Stimulated activated CD8-positive, alpha-beta memory T cell treated with anti-CD3 and anti-CD28 coated beads, Interleukin-4, amount 100 ng/mL, for 4 hours (primary cell): ENCODE results near the gene MITF.

Experiments used
- DNase-seq, 2 donors: peaks; one replicate each; pipeline ENCODE4 v3.0.0-alpha.2; 2020; ENCODE audit warnings: low read depth in 2 of 2, low spot score in 1 of 2

Gene MITF

GRCh38 chr3:69830147-69830546 is 90.9 kb downstream of the MITF start:
- no peak for DNase-seq

- DNase-seq: no peak
These were observed 92.5 kb downstream of the MITF start for GRCh38 chr3:69831737-69832136.

- no peak for DNase-seq
These were observed 94.3 kb downstream of the MITF start for GRCh38 chr3:69833591-69833990.

- DNase-seq: no peak
These were observed 99.0 kb downstream of the MITF start for GRCh38 chr3:69838217-69838616.

GRCh38 chr3:69838696-69839515 is 99.6 kb downstream of the MITF start:
- DNase-seq: no peak

GRCh38 chr3:69842351-69842750 is 103.1 kb downstream of the MITF start:
- DNase-seq: no peak

GRCh38 chr3:69842789-69843188 is 103.5 kb downstream of the MITF start:
- no peak for DNase-seq

- no peak for DNase-seq
These were observed 105.4 kb downstream of the MITF start for GRCh38 chr3:69844706-69845105.

- no peak for DNase-seq
These were observed 108.0 kb downstream of the MITF start for GRCh38 chr3:69847303-69847702.

GRCh38 chr3:69848113-69848512 is 108.8 kb downstream of the MITF start:
- no peak for DNase-seq

- no peak for DNase-seq
These were observed 111.6 kb downstream of the MITF start for GRCh38 chr3:69850849-69851248.

GRCh38 chr3:69853027-69853426 is 113.8 kb downstream of the MITF start:
- no peak for DNase-seq

GRCh38 chr3:69855436-69856162 is 116.3 kb downstream of the MITF start:
- no peak for DNase-seq

- DNase-seq: no peak
These were observed 117.9 kb downstream of the MITF start for GRCh38 chr3:69856965-69857705.

- no peak for DNase-seq
These were observed 122.3 kb downstream of the MITF start for GRCh38 chr3:69861556-69861955.

- DNase-seq: no peak
These were observed 124.9 kb downstream of the MITF start for GRCh38 chr3:69864141-69864540.

- no peak for DNase-seq
These were observed 125.5 kb downstream of the MITF start for GRCh38 chr3:69864766-69865165.

GRCh38 chr3:69865925-69866679 is 126.8 kb downstream of the MITF start:
- DNase-seq: no peak

GRCh38 chr3:69866988-69867720 is 127.9 kb downstream of the MITF start:
- no peak for DNase-seq

- no peak for DNase-seq
These were observed 128.8 kb downstream of the MITF start for GRCh38 chr3:69867941-69868505.
